NCI-H128 (cell line): ENCODE results near the gene FLNB.

Source experiments
- DNase-seq: peaks from one replicate; lab custom pipeline; 2025; ENCODE audit not compliant: unreplicated experiment; lab: John Stamatoyannopoulos, UW

FLNB gene

GRCh38 chr3:58029842-58030584, 21.8 kb downstream of the FLNB start:
- DNase-seq: no peak

GRCh38 chr3:58032186-58032585, 24.0 kb downstream of the FLNB start:
- DNase-seq: no peak

- DNase-seq: no peak
Measured at GRCh38 chr3:58034738-58035523, 26.7 kb downstream of the FLNB start.

- no peak for DNase-seq
Measured at GRCh38 chr3:58035524-58036255, 27.5 kb downstream of the FLNB start.

- DNase-seq: no peak
Measured at GRCh38 chr3:58036293-58037032, 28.2 kb downstream of the FLNB start.

GRCh38 chr3:58037141-58037910, 29.1 kb downstream of the FLNB start:
- DNase-seq: no peak

GRCh38 chr3:58038675-58039292, 30.6 kb downstream of the FLNB start:
- DNase-seq: no peak

GRCh38 chr3:58039601-58040000, 31.4 kb downstream of the FLNB start:
- no peak for DNase-seq

GRCh38 chr3:58041182-58041825, 33.1 kb downstream of the FLNB start:
- DNase-seq: no peak

GRCh38 chr3:58041826-58042324, 33.7 kb downstream of the FLNB start:
- no peak for DNase-seq

- no peak for DNase-seq
Measured at GRCh38 chr3:58042947-58043707, 34.9 kb downstream of the FLNB start.

GRCh38 chr3:58043933-58044332, 35.7 kb downstream of the FLNB start:
- no peak for DNase-seq

GRCh38 chr3:58044691-58045483, 36.7 kb downstream of the FLNB start:
- DNase-seq: no peak

GRCh38 chr3:58047826-58048225, 39.6 kb downstream of the FLNB start:
- no peak for DNase-seq

- no peak for DNase-seq
Measured at GRCh38 chr3:58048301-58048700, 40.1 kb downstream of the FLNB start.

- no peak for DNase-seq
Measured at GRCh38 chr3:58049143-58049785, 41.0 kb downstream of the FLNB start.

- no peak for DNase-seq
Measured at GRCh38 chr3:58051196-58051595, 43.0 kb downstream of the FLNB start.
